Calu3 (cell line): ENCODE results near the gene FAM210A. TPM values are rescaled to one million over a fixed set of nuclear protein-coding genes. Genes with fewer than 3 reads are reported as not detected.
"Not testable (repeated sequence)": the region's sequence is repeated elsewhere in the genome, so short reads cannot be mapped to it uniquely, and the experiment has no call there.

Source experiments
- BruUV-seq: library from RNA; stranded (reverse); fragments of 400-500 nt; replicated peaks from 2 replicates; lab custom pipeline; 2021; lab: Mats Ljungman, UMichigan
- CTCF ChIA-PET: fragments of 300-600 bp; sonication (Branson Sonifier 250); formaldehyde crosslinking; loops from one replicate; lab custom pipeline; 2022; ENCODE audit warnings: antibody characterized with exemption; lab: Charles Lee
- DNase-seq: peaks from one replicate; pipeline ENCODE4 v3.0.0; 2022
- H3K27ac Mint-ChIP-seq: one replicate; pipeline ENCODE4 v1.8.0; 2022; ENCODE audit warnings: mixed read lengths; ENCODE audit not compliant: unreplicated experiment
- H3K27me3 Mint-ChIP-seq: one replicate; pipeline ENCODE4 v1.8.0; 2022; ENCODE audit warnings: mixed read lengths; ENCODE audit not compliant: unreplicated experiment
- H3K36me3 Mint-ChIP-seq: one replicate; pipeline ENCODE4 v1.8.0; 2022; ENCODE audit warnings: mild to moderate bottlenecking, moderate library complexity, mixed read lengths; ENCODE audit not compliant: insufficient read depth, unreplicated experiment
- H3K4me1 Mint-ChIP-seq: one replicate; pipeline ENCODE4 v1.8.0; 2022; ENCODE audit warnings: mild to moderate bottlenecking, low read depth, mixed read lengths; ENCODE audit not compliant: unreplicated experiment
- H3K4me3 Mint-ChIP-seq: one replicate; pipeline ENCODE4 v1.8.0; 2022; ENCODE audit warnings: mild to moderate bottlenecking, low read depth, moderate library complexity, mixed read lengths; ENCODE audit not compliant: unreplicated experiment
- H3K9me3 Mint-ChIP-seq: one replicate; pipeline ENCODE4 v1.8.0; 2022; ENCODE audit warnings: low read depth, mixed read lengths; ENCODE audit not compliant: unreplicated experiment
- CTCF ChIP-seq: fragments of 200-600 bp; IDR thresholded peaks from one replicate; pipeline ENCODE4 v1.8.0; 2022; ENCODE audit warnings: antibody characterized with exemption; ENCODE audit not compliant: unreplicated experiment
- intact Hi-C: fragments of 100-400 bp; cut with micrococcal nuclease; formaldehyde crosslinking; loops from one replicate; pipeline ENCODE4 v1.10.0; 2022; ENCODE audit not compliant: unreplicated experiment
- total RNA-seq: library from RNA; stranded (reverse); gene quantifications from 2 replicates; pipeline ENCODE4 v1.2.3, GENCODE V29; 2022

The FAM210A gene
- total RNA-seq, 1 experiment from 2014 or later, result 20.8 TPM

- BruUV-seq, result no TSS peak
- Mint-ChIP-seq H3K27me3 (no peaks in the 10 kb centered on the region), H3K9me3 (peaks cover 1% of the 10 kb centered on the region), H3K4me3 (no peak overlapping the region), H3K27ac (no peak overlapping the region), H3K36me3 (peaks cover 20% of the 10 kb centered on the region), H3K4me1 (no peaks in the 10 kb centered on the region)
- intact Hi-C loops, result no loop called here
- CTCF ChIA-PET, result no interaction called here
- no peak for DNase-seq
- TF ChIP-seq CTCF, result no peak
These were observed 32.3 kb upstream of the FAM210A start for GRCh38 chr18:13758622-13759021.

GRCh38 chr18:13756671-13757070 is 30.3 kb upstream of the FAM210A start:
- DNase-seq, result no peak
- intact Hi-C loops, result no loop called here
- CTCF ChIA-PET, result no interaction called here
- Mint-ChIP-seq H3K9me3 (no peaks in the 10 kb centered on the region), H3K4me1 (no peaks in the 10 kb centered on the region), H3K36me3 (peaks cover 21% of the 10 kb centered on the region), H3K27ac (no peak overlapping the region), H3K4me3 (no peak overlapping the region), H3K27me3 (no peaks in the 10 kb centered on the region)
- BruUV-seq, result no TSS peak
- TF ChIP-seq CTCF, result no peak

- no TSS peak for BruUV-seq
- H3K4me1 Mint-ChIP-seq, result no peaks in the 10 kb centered on the region
- no peak for TF ChIP-seq CTCF
- CTCF ChIA-PET, result no interaction called here
- no peak overlapping the region for H3K4me3 Mint-ChIP-seq
- H3K27ac Mint-ChIP-seq, result no peak overlapping the region
- no peaks in the 10 kb centered on the region for H3K9me3 Mint-ChIP-seq
- peaks cover 25% of the 10 kb centered on the region for H3K36me3 Mint-ChIP-seq
- no peaks in the 10 kb centered on the region for H3K27me3 Mint-ChIP-seq
- intact Hi-C loops, result no loop called here
- no peak for DNase-seq
These were observed 29.9 kb upstream of the FAM210A start for GRCh38 chr18:13756261-13756660.

GRCh38 chr18:13751599-13751998 is 25.2 kb upstream of the FAM210A start:
- peaks cover 46% of the 10 kb centered on the region for H3K36me3 Mint-ChIP-seq
- H3K4me1 Mint-ChIP-seq, H3K4me3 Mint-ChIP-seq, DNase-seq, H3K27me3 Mint-ChIP-seq, H3K9me3 Mint-ChIP-seq, H3K27ac Mint-ChIP-seq, CTCF ChIA-PET, BruUV-seq, intact Hi-C loops: not testable (repeated sequence)

GRCh38 chr18:13746633-13747032 is 20.3 kb upstream of the FAM210A start:
- H3K36me3 Mint-ChIP-seq, result peaks cover 54% of the 10 kb centered on the region
- H3K4me1 Mint-ChIP-seq, result no peaks in the 10 kb centered on the region
- no peak overlapping the region for H3K27ac Mint-ChIP-seq
- CTCF ChIA-PET, result interaction anchor here (0.7 kb wide), 1 partner anchor 103 kb away, joined by 5 read pairs; no protein-coding TSS in a partner anchor
- H3K27me3 Mint-ChIP-seq, result no peaks in the 10 kb centered on the region
- intact Hi-C loops, result loop anchor here (5.0 kb wide), 1 partner anchor 41 kb away; no protein-coding TSS in a partner anchor
- no peak for DNase-seq
- no peaks in the 10 kb centered on the region for H3K9me3 Mint-ChIP-seq
- TF ChIP-seq CTCF, result no peak
- BruUV-seq, result no TSS peak
- no peak overlapping the region for H3K4me3 Mint-ChIP-seq
